Natural killer cell treated with Interleukin-12 subunit alpha and Interleukin-12 subunit beta and Interleukin-15 and Interleukin-18, amount 100 ng/mL, for 72 hours (primary cell): ENCODE data around the gene FNDC3B. TPM values are rescaled to one million over a fixed set of nuclear protein-coding genes. Genes with fewer than 3 reads are reported as not detected.
"Not testable (repeated sequence)": the region's sequence is repeated elsewhere in the genome, so short reads cannot be mapped to it uniquely, and the experiment has no call there.

Source experiments
- ATAC-seq, 2 donors: fragments of 150-1000 bp; cut with Tn5 transposase in 1 of 2; sonication (Bioruptor Pico), chemical (Tn5 transposase) in 1 of 2; 2 replicates each; pipeline ENCODE4 v1.10.0; 2021
- DNase-seq: peaks from one replicate; pipeline ENCODE4 v3.0.0; 2022; ENCODE audit warnings: low spot score
- H3K27ac Mint-ChIP-seq, 2 donors: 1 replicate in 1 of 2; 2 replicates in 1 of 2; pipeline ENCODE4 v1.8.0; 2022; ENCODE audit warnings: mixed read lengths in 2 of 2, mild to moderate bottlenecking in 1 of 2, moderate library complexity in 1 of 2
- H3K27me3 Mint-ChIP-seq, 2 donors: 1 replicate in 1 of 2; 2 replicates in 1 of 2; pipeline ENCODE4 v1.8.0; 2022; ENCODE audit warnings: mixed read lengths in 2 of 2
- H3K36me3 Mint-ChIP-seq: one replicate; pipeline ENCODE4 v1.8.0; 2022; ENCODE audit warnings: mixed read lengths
- H3K4me1 Mint-ChIP-seq, 2 donors: 1 replicate in 1 of 2; 2 replicates in 1 of 2; pipeline ENCODE4 v1.8.0; 2022; ENCODE audit warnings: low read depth in 2 of 2, mixed read lengths in 2 of 2, mild to moderate bottlenecking in 1 of 2
- H3K4me3 Mint-ChIP-seq: one replicate; pipeline ENCODE4 v1.8.0; 2022; ENCODE audit warnings: mixed read lengths
- H3K9me3 Mint-ChIP-seq: 2 replicates; pipeline ENCODE4 v1.8.0; 2022; ENCODE audit warnings: mixed read lengths
- total RNA-seq, 2 donors: library from RNA; stranded (reverse); gene quantifications; one replicate each; pipeline ENCODE4 v1.2.3, GENCODE V29; 2022

FNDC3B gene
- total RNA-seq, 2 donors from 2014 or later = 149 to 217 TPM

DNA sequence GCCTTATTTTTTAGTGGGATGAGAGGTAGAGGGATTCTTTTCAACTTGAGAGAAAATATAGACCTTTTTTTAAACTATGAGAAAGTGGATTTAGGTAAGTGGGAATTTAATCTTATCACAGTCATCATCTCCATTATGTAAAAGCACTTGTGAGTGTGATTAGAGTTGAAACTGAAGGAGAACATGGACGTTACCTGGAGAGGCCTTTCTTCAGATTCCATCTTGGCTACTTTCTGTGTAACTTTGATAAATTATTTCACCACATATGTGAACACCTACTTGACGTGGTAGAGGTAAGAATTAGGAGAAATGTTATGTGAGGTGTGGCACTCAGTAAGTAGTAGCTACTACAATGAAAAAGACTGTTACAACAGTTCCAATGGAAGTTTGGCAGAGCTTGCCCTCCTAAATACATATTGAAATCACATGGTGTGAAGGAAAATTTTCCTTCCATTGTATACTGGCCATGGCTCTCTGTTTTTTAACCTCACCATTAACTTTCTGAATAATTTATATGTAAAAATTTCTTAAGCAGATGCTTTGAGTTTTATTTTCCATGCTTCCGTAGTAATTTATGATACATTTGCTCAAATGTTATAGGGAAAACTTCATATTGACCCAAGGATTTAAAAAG is 193.3 kb downstream of the FNDC3B start:
- Mint-ChIP-seq H3K4me3 (no peak overlapping the region), H3K27me3 (no peaks in the 10 kb centered on the region), H3K9me3 (no peaks in the 10 kb centered on the region), H3K27ac (no peak overlapping the region), H3K4me1 (peaks cover 44 to 53% of the 10 kb centered on the region in 2 donors), H3K36me3 (peaks cover 17% of the 10 kb centered on the region)
- no peak for DNase-seq
- no peak for ATAC-seq

DNA sequence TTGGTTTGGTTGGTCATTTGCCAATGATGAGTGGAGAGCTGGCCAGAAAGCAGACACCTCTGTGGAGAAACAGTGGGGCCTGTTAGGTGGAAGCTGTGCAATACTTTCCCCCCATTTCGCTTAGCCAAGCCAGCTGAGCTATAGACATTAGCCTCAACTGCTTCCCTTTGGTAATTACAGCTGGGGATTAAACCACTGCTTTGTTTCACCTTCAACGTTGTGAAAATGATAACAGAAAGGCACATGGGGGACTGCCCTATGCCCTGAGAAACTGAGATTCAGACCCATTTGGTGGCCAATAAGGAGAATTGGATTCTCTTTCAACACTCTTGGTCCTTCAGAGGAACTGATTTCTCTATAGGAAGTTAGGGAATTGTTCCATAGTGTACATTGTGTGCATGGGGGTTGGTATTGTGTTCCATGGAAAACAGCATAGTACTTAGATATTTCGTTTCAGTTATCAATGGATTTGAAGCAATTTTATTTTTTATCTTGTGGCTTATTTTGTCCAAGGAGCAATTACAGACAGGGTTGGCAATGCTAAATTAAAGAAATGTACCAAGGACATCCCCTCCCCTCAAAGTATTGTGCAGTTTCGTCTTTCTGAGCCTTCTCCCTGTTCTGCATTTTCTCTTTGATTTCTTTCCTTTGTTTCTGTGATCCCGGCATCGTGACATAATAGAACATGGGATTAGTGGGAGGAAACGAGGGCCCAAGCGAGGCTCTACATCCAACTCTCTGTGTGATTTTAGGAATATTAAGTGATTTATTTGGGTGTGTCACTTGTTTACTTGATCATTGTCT is 194.3 kb downstream of the FNDC3B start:
- Mint-ChIP-seq H3K27me3 (no peaks in the 10 kb centered on the region), H3K4me1 (peaks cover 41 to 50% of the 10 kb centered on the region in 2 donors), H3K36me3 (peaks cover 10% of the 10 kb centered on the region), H3K9me3 (no peaks in the 10 kb centered on the region), H3K4me3 (no peak overlapping the region), H3K27ac (peak overlapping the region in 1 of 2 donors; percentile 34)
- no peak for DNase-seq
- ATAC-seq = no peak

DNA sequence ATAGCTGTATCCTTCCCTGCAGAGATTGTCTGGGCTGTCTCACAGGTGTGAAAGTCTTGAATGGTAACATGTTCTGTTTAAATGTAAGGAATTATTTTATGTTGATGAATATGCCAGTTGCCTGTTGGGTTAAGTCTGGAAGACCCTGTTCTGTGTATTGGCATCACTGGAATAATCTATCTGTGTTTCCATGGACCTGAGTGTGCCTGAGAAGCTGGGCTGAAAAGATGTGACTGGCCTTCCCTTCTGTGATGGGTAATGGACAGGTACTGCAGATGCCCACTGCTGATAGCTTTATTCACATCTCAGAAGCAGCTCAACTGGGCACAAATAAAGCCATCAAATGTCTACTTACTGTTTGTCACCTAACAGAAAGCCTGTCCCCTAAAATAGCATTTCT is 196.3 kb downstream of the FNDC3B start:
- Mint-ChIP-seq H3K27ac (no peak overlapping the region), H3K9me3 (no peaks in the 10 kb centered on the region), H3K36me3 (peaks cover 3% of the 10 kb centered on the region), H3K4me1 (peaks cover 48 to 49% of the 10 kb centered on the region in 2 donors), H3K4me3 (no peak overlapping the region), H3K27me3 (no peaks in the 10 kb centered on the region)
- ATAC-seq (no peak), DNase-seq (no peak)

DNA sequence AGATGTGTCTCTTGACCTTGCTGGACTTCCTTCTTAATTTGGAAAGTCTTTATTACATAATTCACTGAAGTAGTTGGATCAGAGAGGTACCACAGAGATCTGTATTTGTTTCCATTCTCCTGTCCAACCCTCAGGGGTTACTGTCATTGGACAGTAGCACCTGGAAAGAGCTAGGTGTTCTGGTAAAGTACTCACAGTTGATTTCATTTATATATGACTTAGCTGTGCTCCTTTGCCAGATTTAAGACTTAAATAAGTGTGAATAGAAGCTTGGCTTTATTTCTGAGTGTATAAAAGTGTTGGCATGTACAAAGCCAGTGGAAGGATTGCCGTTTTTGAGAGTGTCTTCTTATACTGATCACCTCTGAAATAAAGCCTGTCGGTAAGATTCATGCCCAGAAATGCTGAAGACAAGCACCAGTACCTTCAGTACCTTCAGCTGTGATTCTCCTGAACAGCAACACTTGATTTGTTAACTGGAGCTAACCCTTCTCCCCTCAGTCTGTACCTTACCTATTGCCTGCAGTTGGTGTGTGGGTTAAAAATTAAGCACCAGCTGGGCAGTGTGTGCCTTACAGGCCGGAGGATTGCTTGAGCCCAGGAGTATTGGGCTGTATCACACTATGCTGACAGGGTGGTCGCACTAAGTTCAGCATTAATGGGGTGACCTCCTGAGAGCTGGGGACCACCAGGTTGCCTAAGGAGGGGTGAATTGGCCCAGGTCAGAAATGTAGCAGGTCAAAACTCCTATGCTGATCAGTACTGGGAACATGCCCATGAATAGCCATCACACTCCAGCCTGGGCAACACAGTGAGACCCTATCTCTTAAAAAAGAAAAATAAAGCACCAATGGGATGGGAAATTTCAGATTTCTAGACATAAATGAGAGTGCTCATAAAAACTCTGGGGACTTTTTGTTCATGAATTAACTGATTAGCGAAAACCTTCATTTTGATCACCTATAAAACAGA is 197.7 kb downstream of the FNDC3B start:
- no peak overlapping the region for H3K4me3 Mint-ChIP-seq
- DNase-seq = no peak
- ATAC-seq = peak in 1 of 2 donors; percentile 6
- H3K27me3 Mint-ChIP-seq = no peaks in the 10 kb centered on the region
- H3K9me3 Mint-ChIP-seq = peaks cover 4% of the 10 kb centered on the region
- H3K36me3 Mint-ChIP-seq = peaks cover 15% of the 10 kb centered on the region
- no peak overlapping the region for H3K27ac Mint-ChIP-seq
- H3K4me1 Mint-ChIP-seq = peaks cover 50 to 51% of the 10 kb centered on the region in 2 donors

DNA sequence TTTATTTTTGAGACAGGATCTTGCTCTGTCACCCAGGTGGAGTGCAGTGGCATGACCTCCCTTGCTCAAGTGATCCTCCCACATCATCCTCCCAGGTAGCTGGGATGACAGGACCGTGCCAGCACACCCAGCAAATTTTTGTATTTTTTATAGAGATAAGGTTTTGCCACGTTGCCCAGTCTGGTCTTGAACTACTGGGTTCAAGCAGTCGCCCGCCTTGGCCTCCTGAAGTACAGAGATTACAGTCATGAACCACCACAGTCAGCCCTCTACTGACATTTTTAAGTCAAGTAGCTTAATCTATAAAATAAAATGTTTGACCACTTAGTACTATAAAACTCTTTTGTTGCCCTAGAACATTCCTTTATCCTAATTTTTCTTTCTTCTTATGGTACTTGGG is 198.8 kb downstream of the FNDC3B start:
- DNase-seq = no peak
- H3K4me1 Mint-ChIP-seq = peaks cover 46 to 49% of the 10 kb centered on the region in 2 donors
- H3K9me3 Mint-ChIP-seq = peaks cover 4% of the 10 kb centered on the region
- H3K36me3 Mint-ChIP-seq = peaks cover 23% of the 10 kb centered on the region
- no peak overlapping the region for H3K4me3 Mint-ChIP-seq
- no peaks in the 10 kb centered on the region for H3K27me3 Mint-ChIP-seq
- ATAC-seq = no peak
- peak overlapping the region; percentile 14 to 57 for H3K27ac Mint-ChIP-seq

DNA sequence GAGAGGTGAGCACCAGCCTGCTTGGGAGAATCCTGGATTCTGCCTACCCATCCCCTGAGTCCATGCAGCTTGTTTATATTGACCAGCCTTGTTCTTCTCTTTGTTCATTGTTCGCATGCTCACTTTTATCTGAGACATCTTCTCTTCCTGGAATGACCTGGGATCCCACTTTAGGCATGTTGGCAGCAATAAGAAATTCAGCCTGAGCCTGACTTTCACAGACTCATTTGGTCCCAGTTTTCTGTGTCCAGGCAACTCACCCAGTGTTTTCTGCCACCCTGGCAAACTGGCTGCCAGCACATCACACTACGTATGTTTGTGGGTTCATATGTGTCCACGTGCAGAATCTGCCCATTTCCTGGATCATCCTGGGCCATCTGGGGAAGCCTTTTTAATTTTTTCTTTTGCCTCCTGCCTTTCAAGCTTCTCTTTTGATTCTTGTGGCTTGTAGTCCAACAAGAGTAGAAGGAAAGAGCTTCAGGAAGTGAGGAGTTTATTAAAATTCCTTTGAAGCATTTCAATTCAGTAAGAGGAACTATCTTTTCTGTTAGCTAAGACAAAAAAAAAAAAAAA is 199.9 kb downstream of the FNDC3B start:
- Mint-ChIP-seq H3K4me3 (no peak overlapping the region), H3K9me3 (peaks cover 4% of the 10 kb centered on the region), H3K4me1 (peaks cover 49 to 52% of the 10 kb centered on the region in 2 donors), H3K27me3 (no peaks in the 10 kb centered on the region), H3K36me3 (peaks cover 23% of the 10 kb centered on the region), H3K27ac (peak overlapping the region in 1 of 2 donors; percentile 75)
- no peak for DNase-seq
- ATAC-seq = no peak

DNA sequence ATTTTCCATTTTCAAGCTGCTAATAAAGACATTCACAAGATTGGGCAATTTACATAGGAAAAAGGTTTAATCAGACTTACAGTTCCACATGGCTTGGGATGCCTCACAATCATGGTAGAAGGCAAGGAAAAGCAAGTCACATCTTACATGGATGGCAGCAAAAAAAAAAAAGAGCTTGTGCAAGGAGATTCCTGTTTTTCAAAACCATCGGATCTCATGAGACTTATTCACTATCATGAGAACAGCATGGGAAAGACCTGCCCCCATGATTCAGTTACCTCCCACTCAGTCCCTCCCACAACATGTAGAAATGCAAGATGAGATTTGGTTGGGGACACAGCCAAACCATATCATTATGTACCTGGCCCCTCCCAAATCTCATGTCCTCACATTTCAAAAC is 202.0 kb downstream of the FNDC3B start:
- no peaks in the 10 kb centered on the region for H3K27me3 Mint-ChIP-seq
- H3K9me3 Mint-ChIP-seq = peaks cover 4% of the 10 kb centered on the region
- H3K27ac Mint-ChIP-seq = peak overlapping the region in 1 of 2 donors; percentile 56
- H3K4me3 Mint-ChIP-seq = no peak overlapping the region
- ATAC-seq = no peak
- H3K36me3 Mint-ChIP-seq = peaks cover 23% of the 10 kb centered on the region
- peaks cover 44 to 51% of the 10 kb centered on the region in 2 donors for H3K4me1 Mint-ChIP-seq
- no peak for DNase-seq

DNA sequence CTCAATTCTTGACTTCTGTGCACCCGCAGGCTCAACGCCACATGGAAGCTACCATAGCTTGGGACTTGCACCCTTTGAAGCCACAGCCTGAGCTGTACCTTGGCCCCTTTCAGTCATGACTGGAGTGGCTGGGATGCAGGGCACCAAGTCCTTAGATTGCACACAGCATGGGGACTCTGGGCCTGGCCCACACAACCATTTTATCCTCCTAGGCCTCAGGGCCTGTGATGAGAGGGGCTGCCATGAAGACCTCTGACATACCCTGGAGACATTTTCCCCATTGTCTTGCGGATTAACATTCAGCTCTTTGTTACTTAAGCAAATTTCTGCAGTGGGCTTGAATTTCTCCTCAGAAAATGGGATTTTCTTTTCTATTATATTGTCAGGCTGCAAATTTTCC is 203.1 kb downstream of the FNDC3B start:
- H3K4me1 Mint-ChIP-seq = peaks cover 47 to 49% of the 10 kb centered on the region in 2 donors

DNA sequence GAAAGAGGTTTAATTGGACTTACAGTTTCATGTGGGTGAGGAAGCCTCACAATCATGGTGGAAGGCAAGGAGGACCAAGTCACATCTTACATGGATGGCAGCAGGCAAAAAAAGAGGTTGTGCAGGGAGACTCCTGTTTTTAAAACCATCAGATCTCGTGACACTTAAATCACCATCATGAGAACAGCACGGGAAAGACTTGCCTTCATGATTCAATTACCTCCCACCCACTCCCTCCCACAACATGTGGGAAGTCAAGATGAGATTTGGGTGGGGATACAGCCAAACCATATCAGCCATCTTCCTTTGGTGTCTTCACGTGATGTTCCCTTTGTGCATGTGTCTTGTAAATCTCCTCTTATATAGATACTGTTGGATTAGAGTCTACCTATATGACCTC is 204.0 kb downstream of the FNDC3B start:
- Mint-ChIP-seq H3K27ac (peak overlapping the region in 1 of 2 donors; percentile 12), H3K4me1 (peaks cover 46 to 56% of the 10 kb centered on the region in 2 donors), H3K36me3 (peaks cover 34% of the 10 kb centered on the region)
- not testable (repeated sequence) for ATAC-seq, H3K9me3 Mint-ChIP-seq, DNase-seq, H3K27me3 Mint-ChIP-seq, H3K4me3 Mint-ChIP-seq

More for the DNA sequence above, 203.1 kb downstream of the FNDC3B start:
- not testable (repeated sequence) for H3K27me3 Mint-ChIP-seq, H3K4me3 Mint-ChIP-seq, ATAC-seq, DNase-seq, H3K9me3 Mint-ChIP-seq
- peak overlapping the region in 1 of 2 donors; percentile 12 for H3K27ac Mint-ChIP-seq
- H3K36me3 Mint-ChIP-seq = peaks cover 25% of the 10 kb centered on the region

DNA sequence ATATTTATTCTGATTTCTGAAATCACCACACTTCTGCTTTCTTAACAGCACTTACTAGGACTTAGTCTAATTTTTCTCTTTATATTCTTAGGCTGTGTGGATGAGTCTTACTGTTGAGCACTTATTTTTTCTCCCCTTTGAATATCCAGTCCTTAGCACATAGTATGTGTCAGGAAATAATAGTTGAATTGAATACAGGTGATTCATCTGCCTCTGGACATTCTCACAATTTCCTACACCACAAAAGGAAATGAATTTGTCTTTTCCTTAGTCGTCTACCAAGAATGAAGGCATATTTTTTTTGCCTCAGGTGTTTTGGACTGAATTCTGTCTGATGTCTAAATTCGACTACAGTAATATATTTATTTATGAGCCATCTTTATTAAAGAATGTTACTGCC is 204.6 kb downstream of the FNDC3B start:
- Mint-ChIP-seq H3K27me3 (no peaks in the 10 kb centered on the region), H3K4me3 (no peak overlapping the region), H3K27ac (peak overlapping the region in 1 of 2 donors; percentile 12), H3K9me3 (peaks cover 4% of the 10 kb centered on the region), H3K4me1 (peaks cover 45 to 52% of the 10 kb centered on the region in 2 donors), H3K36me3 (peaks cover 35% of the 10 kb centered on the region)
- DNase-seq = no peak
- ATAC-seq = no peak

DNA sequence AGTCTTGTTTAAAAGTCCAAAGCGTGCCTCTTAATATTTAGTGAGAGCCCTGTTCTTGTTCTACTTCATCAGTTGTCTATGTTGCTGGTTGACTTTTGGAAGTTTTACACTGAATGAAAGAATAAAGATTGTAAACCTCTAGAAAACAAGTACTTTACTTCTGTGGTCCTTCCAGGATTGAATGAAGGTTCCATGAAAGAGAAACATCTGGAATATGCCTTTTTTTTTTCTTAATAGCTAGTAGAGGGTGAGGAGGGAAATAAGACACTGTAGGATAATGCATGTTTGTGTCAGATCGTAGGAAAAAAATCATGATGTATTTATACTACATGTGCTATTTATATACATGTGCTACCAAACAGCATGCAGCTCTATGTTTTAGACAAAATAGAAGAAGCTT is 205.9 kb downstream of the FNDC3B start:
- no peak for DNase-seq
- H3K27me3 Mint-ChIP-seq = no peaks in the 10 kb centered on the region
- ATAC-seq = no peak
- no peak overlapping the region for H3K27ac Mint-ChIP-seq
- H3K4me3 Mint-ChIP-seq = no peak overlapping the region
- peaks cover 46 to 47% of the 10 kb centered on the region in 2 donors for H3K4me1 Mint-ChIP-seq
- H3K36me3 Mint-ChIP-seq = peaks cover 36% of the 10 kb centered on the region
- peaks cover 4% of the 10 kb centered on the region for H3K9me3 Mint-ChIP-seq

DNA sequence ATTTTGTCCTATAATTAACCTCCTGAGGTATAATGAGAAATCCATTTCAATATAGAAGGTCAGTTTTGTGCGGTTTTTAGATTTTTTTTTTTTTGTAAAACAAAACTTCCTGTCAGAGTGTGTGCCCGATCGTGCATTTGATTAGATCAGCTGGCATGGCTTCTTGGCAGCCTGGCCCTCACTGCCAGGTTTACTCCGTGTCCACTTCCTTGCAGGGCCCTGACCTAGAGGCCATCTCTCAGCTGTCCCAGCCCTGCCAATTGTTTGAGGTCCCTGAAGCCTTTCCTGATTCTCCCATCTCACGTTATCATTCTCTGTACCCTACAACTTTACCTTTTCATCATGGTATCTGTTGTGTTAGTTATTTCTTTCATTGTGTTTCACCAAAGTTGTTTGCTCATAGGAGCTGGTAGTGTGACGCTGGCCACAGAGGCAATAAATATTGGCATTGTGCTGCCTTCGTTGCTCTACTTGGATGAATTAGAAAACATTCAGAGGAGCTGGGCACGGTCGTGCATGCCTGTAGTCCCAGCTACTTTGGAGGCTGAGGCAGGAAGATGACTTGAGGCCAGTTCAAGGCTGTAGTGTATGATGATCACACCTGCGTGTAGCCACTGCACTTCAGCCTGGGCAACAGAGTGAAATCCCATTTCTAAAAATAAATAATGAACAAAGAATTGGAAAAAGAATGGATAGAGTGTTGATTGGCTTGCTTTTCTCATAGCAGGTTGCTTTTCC is 206.9 kb downstream of the FNDC3B start:
- peaks cover 2% of the 10 kb centered on the region for H3K9me3 Mint-ChIP-seq
- no peaks in the 10 kb centered on the region for H3K27me3 Mint-ChIP-seq
- DNase-seq (no peak), ATAC-seq (no peak)
- no peak overlapping the region for H3K4me3 Mint-ChIP-seq
- H3K4me1 Mint-ChIP-seq = peaks cover 40 to 41% of the 10 kb centered on the region in 2 donors
- H3K27ac Mint-ChIP-seq = peak overlapping the region in 1 of 2 donors; percentile 8
- H3K36me3 Mint-ChIP-seq = peaks cover 30% of the 10 kb centered on the region
